ENCODE results near the gene MTF1. TPM values are rescaled to one million over a fixed set of nuclear protein-coding genes. Genes with fewer than 3 reads are reported as not detected.
"Not testable (repeated sequence)": the region's sequence is repeated elsewhere in the genome, so short reads cannot be mapped to it uniquely, and the experiment has no call there.

The MTF1 gene
- total RNA-seq, 2 donors from 2014 or later = 14.9 to 15.5 TPM

- DNase-seq (peak; percentile 96), ATAC-seq (peak; percentile 95 to 96)
- intact Hi-C loops (cut with DNase I) = loop anchor here in 1 of 2 donors (5.0 kb wide), 1 partner anchor 115 kb away; the partner anchor contains the start of gene CDCA8
Observed at GRCh38 chr1:37807555-37808368, 51.6 kb downstream of the MTF1 start, which contains the start of the genes C1orf122 and YRDC. TSS of gene C1orf122 (plus strand) at chr1:37807790. CDS start at chr1:37808405, 615 bp downstream. TSS of gene YRDC (minus strand) at chr1:37808208. CDS start at chr1:37808180, 28 bp downstream.

DNA sequence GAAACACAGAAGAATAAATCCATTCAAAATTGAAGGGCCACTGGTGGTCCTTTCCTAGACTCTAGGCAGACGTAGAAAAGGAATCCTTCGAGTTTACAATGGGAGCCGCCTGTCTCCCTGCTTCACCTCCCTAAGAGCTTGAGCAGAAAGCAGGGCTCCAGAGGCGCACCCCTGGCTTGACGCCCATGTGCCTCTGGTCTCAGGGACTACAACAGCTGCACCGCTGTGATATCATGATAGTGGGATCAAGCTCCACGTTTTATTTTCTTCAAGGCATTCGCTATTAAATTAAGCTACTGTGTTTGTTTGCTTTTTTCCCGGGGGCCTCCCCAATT lies 52.2 kb downstream of the MTF1 start:
- DNase-seq = no peak
- intact Hi-C loops (cut with DNase I) = loop anchor here in 1 of 2 donors (5.0 kb wide), 1 partner anchor 115 kb away; the partner anchor contains the start of gene CDCA8

GRCh38 chr1:37802439-37802838 lies 57.0 kb downstream of the MTF1 start:
- intact Hi-C loops (cut with DNase I) = no loop called here
- ATAC-seq = no peak
- no peak for DNase-seq

More for the DNA sequence above, 52.2 kb downstream of the MTF1 start:
- no peak for ATAC-seq

- intact Hi-C loops (cut with DNase I) = no loop called here
- no peak for ATAC-seq
- no peak for DNase-seq
Observed at GRCh38 chr1:37797750-37798345, 61.5 kb downstream of the MTF1 start.

DNA sequence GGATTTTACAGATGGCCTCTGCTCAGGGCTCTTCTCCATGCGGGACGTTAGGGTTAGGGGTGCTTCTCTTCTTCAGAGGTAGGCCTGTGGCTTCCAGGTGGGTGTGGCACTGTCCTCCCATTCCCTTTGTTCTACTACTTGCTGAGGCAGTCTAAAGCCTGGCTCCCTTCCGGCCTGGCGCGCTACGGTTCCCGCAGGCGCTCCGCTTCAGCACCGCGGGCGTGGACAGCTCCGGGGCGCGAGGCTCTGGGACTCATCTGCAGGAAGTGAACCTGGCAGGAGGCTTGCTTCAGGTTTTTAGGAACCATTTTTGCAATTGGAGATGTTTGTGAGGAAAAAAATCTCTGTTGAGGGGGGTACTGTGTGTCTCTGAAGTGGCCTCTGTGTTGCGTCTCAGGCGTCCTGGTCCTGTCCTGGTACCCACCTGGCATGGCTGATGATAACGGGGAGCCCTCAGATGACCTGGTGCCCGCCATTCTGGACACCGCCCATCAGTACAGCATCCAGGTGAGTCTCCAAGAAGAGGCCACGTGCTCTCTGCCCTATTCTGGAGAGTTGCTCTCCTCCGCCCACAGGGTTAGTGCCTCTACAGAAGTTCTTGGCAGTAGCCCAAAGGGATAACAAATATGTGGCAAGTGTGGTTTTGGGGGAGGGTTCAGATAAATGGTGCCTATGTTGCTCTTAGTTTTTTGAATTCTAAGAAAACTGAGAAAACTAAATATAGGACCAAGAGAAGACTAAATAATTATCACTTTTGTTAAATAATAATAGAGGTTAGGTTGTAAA lies 63.9 kb downstream of the MTF1 start:
- intact Hi-C loops (cut with DNase I) = no loop called here
- DNase-seq (peak; percentile 70), ATAC-seq (peak; percentile 62 to 66)

GRCh38 chr1:37794372-37795339 lies 64.7 kb downstream of the MTF1 start:
- intact Hi-C loops (cut with DNase I) = no loop called here
- ATAC-seq (no peak), DNase-seq (no peak)

GRCh38 chr1:37793773-37794371 lies 65.5 kb downstream of the MTF1 start, which contains the start of gene MANEAL:
TSS of gene MANEAL (plus strand) at chr1:37793847. CDS start at chr1:37794183, 336 bp downstream.
- peak; percentile 85 to 88 for ATAC-seq
- DNase-seq = peak; percentile 53
- intact Hi-C loops (cut with DNase I) = no loop called here

- ATAC-seq = no peak
- intact Hi-C loops (cut with DNase I) = no loop called here
- no peak for DNase-seq
Observed at GRCh38 chr1:37792943-37793686, 66.3 kb downstream of the MTF1 start.

DNA sequence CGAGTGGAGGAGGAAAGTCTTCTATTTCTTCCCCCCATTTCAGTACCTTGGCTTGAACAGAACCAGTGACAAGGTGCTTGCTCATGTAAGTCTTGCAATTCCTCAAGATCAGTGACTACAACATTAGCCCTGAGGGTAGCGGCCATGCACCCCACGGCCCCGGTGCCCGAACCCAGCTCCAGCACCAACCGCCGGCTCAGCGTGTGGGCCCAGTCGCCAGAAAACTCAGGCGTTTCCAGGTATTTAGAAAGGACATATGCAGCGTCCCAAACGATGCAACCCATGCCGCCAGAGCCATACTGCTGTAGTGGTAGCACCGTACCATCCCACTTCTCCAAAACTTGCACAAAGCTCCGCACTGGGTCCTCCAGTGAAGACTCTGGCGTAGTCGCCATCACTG lies 76.9 kb downstream of the MTF1 start:
- intact Hi-C loops (cut with DNase I) = no loop called here
- no peak for DNase-seq
- ATAC-seq = no peak

GRCh38 chr1:37778654-37779053 lies 80.7 kb downstream of the MTF1 start:
- DNase-seq (no peak), ATAC-seq (no peak)
- intact Hi-C loops (cut with DNase I) = no loop called here

- ATAC-seq (no peak), DNase-seq (no peak)
Observed at GRCh38 chr1:37776946-37777516, 82.4 kb downstream of the MTF1 start.

DNA sequence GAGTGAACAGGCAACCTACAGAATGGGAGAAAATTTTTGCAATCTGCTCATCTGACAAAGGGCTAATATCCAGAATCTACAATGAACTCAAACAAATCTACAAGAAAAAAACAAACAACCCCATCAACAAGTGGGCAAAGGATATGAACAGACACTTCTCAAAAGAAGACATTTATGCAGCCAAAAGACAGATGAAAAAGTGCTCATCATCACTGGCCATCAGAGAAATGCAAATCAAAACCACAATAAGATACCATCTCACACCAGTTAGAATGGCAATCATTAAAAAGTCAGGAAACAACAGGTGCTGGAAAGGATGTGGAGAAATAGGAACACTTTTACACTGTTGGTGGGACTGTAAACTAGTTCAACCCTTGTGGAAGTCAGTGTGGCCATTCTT lies 88.0 kb downstream of the MTF1 start:
- ATAC-seq; DNase-seq; intact Hi-C loops (cut with DNase I): not testable (repeated sequence)

More at GRCh38 chr1:37776946-37777516, 82.4 kb downstream of the MTF1 start:
- intact Hi-C loops (cut with DNase I) = no loop called here

GRCh38 chr1:37767488-37767887 lies 91.9 kb downstream of the MTF1 start:
- intact Hi-C loops (cut with DNase I) = no loop called here
- DNase-seq = no peak
- no peak for ATAC-seq

GRCh38 chr1:37765916-37766664 lies 93.3 kb downstream of the MTF1 start:
- DNase-seq = no peak
- intact Hi-C loops (cut with DNase I) = no loop called here
- no peak for ATAC-seq

DNA sequence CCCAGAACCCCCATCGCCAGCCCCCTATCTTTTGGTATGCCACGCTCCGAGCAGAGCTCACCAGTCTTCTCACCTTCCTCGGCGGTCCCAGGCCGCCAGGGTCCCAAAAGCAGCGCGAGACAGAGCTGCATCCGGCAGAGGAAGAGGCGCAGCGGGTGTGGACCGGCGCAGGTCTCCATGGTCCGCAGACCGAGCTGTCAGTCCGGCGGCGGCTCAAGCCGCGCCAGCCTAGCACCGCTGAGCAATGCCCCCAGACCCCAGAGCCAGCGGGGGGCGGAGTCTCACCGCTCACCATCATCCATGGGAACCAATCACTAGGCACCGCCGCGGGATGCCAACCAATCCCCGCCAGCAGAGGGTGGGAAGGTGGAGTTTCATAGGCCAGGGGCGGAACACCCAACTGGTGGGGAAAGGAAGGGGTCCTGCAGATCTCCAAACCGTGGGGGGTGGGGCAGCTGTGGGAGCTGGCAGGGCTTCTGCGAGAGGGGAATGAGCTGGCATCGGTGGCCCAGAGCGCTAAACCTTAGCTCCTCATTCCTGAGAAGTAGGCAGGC lies 94.4 kb downstream of the MTF1 start, which contains the start of gene EPHA10:
TSS of gene EPHA10 (minus strand) at position 233 of the 554 bp plus-strand sequence. CDS start at position 179, 54 bp downstream.
- no peak for ATAC-seq
- intact Hi-C loops (cut with DNase I) = no loop called here
- no peak for DNase-seq

- peak in 1 of 2 donors; percentile 47 for ATAC-seq
- intact Hi-C loops (cut with DNase I) = no loop called here
- DNase-seq = peak; percentile 32
Observed at GRCh38 chr1:37764414-37764825, 95.0 kb downstream of the MTF1 start.

Measured in left cardiac atrium (tissue), 4 donors.